HL-60 (cell line): ENCODE data around the gene PCDH12.

ENCODE experiments used
- SPI1 ChIP-seq: IDR thresholded peaks from 2 replicates; pipeline ENCODE4 v1.6.1; 2012; ENCODE audit warnings: low read depth, mild to moderate bottlenecking, borderline replicate concordance
- TF ChIP-seq, protein P1 (sequence below): IDR thresholded peaks from one replicate; pipeline ENCODE4 v1.5.1; 2011; ENCODE audit warnings: low read length, control low read depth, inconsistent platforms; ENCODE audit not compliant: insufficient read depth

- TF ChIP-seq, protein P1, sequence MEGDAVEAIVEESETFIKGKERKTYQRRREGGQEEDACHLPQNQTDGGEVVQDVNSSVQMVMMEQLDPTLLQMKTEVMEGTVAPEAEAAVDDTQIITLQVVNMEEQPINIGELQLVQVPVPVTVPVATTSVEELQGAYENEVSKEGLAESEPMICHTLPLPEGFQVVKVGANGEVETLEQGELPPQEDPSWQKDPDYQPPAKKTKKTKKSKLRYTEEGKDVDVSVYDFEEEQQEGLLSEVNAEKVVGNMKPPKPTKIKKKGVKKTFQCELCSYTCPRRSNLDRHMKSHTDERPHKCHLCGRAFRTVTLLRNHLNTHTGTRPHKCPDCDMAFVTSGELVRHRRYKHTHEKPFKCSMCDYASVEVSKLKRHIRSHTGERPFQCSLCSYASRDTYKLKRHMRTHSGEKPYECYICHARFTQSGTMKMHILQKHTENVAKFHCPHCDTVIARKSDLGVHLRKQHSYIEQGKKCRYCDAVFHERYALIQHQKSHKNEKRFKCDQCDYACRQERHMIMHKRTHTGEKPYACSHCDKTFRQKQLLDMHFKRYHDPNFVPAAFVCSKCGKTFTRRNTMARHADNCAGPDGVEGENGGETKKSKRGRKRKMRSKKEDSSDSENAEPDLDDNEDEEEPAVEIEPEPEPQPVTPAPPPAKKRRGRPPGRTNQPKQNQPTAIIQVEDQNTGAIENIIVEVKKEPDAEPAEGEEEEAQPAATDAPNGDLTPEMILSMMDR, result peak; percentile 39
- TF ChIP-seq SPI1, result no peak
These were observed 34.5 kb upstream of the PCDH12 start for GRCh38 chr5:141992349-141992963.
